Measurements from ENCODE around the gene ZNF236. TPM values are rescaled to one million over a fixed set of nuclear protein-coding genes. Genes with fewer than 3 reads are reported as not detected.
A peak's percentile ranks its signal among the peaks of the same experiment; 100 is the strongest.

ZNF236 gene
- total and polyA plus RNA-seq, 8 donors = 1.8 to 31.7 (median 6.6) TPM

GRCh38 chr18:76967721-76968472 lies 145.5 kb downstream of the ZNF236 start:
- WGBS, 5 donors = 41 to 54% (median 47%) methylated on average over 17 of the region's 17 CpGs
- H3K4me3 ChIP-seq = no peak overlapping the region
- intact Hi-C loops (cut with DNase I; ENCODE audit: low total_unique reads) = no loop called here
- DNase-seq = no peak
- H3K4me1 ChIP-seq = peaks cover 10 to 34% (median 15%) of the 10 kb centered on the region in 4 donors
- no peaks in the 10 kb centered on the region for H3K27me3 ChIP-seq
- no peak overlapping the region for H3K27ac ChIP-seq
- H3K36me3 ChIP-seq = peaks cover 9 to 29% (median 12%) of the 10 kb centered on the region in 4 donors
- TF ChIP-seq EP300 (IDR thresholded peaks at IDR 0.05) = no peak
- TF ChIP-seq POLR2AphosphoS5 (IDR thresholded peaks at IDR 0.05) = no peak
- no peaks in the 10 kb centered on the region for H3K9me3 ChIP-seq

- H3K9me3 ChIP-seq = no peaks in the 10 kb centered on the region
- peaks cover 5 to 14% (median 8%) of the 10 kb centered on the region in 4 donors for H3K4me1 ChIP-seq
- no peak for DNase-seq
- intact Hi-C loops (cut with DNase I; ENCODE audit: low total_unique reads) = no loop called here
- no peak overlapping the region for H3K27ac ChIP-seq
- TF ChIP-seq EP300 (IDR thresholded peaks at IDR 0.05) (no peak), CTCF (IDR thresholded peaks at IDR 0.05) (no peak)
- WGBS, 5 donors = 72 to 80% (median 78%) methylated on average over 11 of the region's 11 CpGs
- no peaks in the 10 kb centered on the region for H3K27me3 ChIP-seq
- peaks cover 10 to 29% (median 20%) of the 10 kb centered on the region in 4 donors for H3K36me3 ChIP-seq
- no peak overlapping the region for H3K4me3 ChIP-seq
These were observed 148.6 kb downstream of the ZNF236 start for GRCh38 chr18:76970770-76971559.

GRCh38 chr18:76972241-76972640 lies 149.9 kb downstream of the ZNF236 start:
- Histone ChIP-seq H3K36me3 (peaks cover 10 to 22% (median 19%) of the 10 kb centered on the region in 4 donors), H3K4me3 (no peak overlapping the region), H3K9me3 (no peaks in the 10 kb centered on the region), H3K27ac (no peak overlapping the region), H3K27me3 (no peaks in the 10 kb centered on the region), H3K4me1 (peaks cover 0 to 7% (median 2%) of the 10 kb centered on the region in 4 donors)
- DNase-seq = no peak
- TF ChIP-seq EP300 (IDR thresholded peaks at IDR 0.05) = no peak
- TF ChIP-seq CTCF (IDR thresholded peaks at IDR 0.05) = no peak
- TF ChIP-seq POLR2A (IDR thresholded peaks at IDR 0.05) = no peak
- TF ChIP-seq POLR2AphosphoS5 (IDR thresholded peaks at IDR 0.05) = no peak
- WGBS, 5 donors = 86 to 90% (median 87%) methylated on average over 6 of the region's 6 CpGs
- intact Hi-C loops (cut with DNase I; ENCODE audit: low total_unique reads) = no loop called here

- no peak for TF ChIP-seq POLR2A (IDR thresholded peaks at IDR 0.05)
- TF ChIP-seq CTCF (IDR thresholded peaks at IDR 0.05) = no peak
- no peak for TF ChIP-seq EP300 (IDR thresholded peaks at IDR 0.05)
- TF ChIP-seq POLR2AphosphoS5 (IDR thresholded peaks at IDR 0.05) = no peak
- WGBS, 5 donors = 70 to 80% (median 70%) methylated on average over 13 of the region's 13 CpGs
- Histone ChIP-seq H3K9me3 (no peaks in the 10 kb centered on the region), H3K4me1 (peaks cover 4 to 12% (median 6%) of the 10 kb centered on the region in 4 donors), H3K27ac (no peak overlapping the region), H3K4me3 (no peak overlapping the region), H3K36me3 (peaks cover 10 to 22% (median 19%) of the 10 kb centered on the region in 4 donors), H3K27me3 (no peaks in the 10 kb centered on the region)
- intact Hi-C loops (cut with DNase I; ENCODE audit: low total_unique reads) = no loop called here
- peak in 1 of 2 donors; percentile 44 for DNase-seq
These were observed 150.6 kb downstream of the ZNF236 start for GRCh38 chr18:76972846-76973519.

Measured in stomach (tissue), 9 donors.